GM19463 (cell line): ENCODE data around the gene ARID4B.
A peak's percentile ranks its signal among the peaks of the same experiment; 100 is the strongest.
"Not testable (repeated sequence)": the region's sequence is repeated elsewhere in the genome, so short reads cannot be mapped to it uniquely, and the experiment has no call there.

Source experiments
- ATAC-seq: cut with Tn5 transposase; IDR thresholded peaks from one replicate; pipeline ENCODE4 v1.9.1; 2021; ENCODE audit warnings: mild to moderate bottlenecking, moderate library complexity; ENCODE audit not compliant: unreplicated experiment

ARID4B gene

DNA sequence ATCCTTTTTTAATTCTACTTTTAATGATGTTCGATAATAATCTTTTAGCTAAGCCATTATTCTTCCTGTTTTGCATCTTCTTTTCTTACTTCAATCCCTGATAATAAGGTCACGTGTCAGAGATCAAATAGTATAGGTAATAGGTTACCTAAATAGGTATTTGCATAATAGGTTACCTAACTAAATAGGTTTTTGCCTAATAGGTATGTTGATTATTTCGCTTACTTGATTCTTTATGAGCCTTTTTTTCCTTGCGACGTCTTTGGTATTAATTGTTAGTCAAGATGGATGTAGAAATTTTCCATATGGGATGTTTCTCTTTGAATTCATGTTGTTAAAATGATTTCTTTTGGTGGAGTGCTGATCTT lies 2.9 kb upstream of the ARID4B start:
- ATAC-seq: no peak

DNA sequence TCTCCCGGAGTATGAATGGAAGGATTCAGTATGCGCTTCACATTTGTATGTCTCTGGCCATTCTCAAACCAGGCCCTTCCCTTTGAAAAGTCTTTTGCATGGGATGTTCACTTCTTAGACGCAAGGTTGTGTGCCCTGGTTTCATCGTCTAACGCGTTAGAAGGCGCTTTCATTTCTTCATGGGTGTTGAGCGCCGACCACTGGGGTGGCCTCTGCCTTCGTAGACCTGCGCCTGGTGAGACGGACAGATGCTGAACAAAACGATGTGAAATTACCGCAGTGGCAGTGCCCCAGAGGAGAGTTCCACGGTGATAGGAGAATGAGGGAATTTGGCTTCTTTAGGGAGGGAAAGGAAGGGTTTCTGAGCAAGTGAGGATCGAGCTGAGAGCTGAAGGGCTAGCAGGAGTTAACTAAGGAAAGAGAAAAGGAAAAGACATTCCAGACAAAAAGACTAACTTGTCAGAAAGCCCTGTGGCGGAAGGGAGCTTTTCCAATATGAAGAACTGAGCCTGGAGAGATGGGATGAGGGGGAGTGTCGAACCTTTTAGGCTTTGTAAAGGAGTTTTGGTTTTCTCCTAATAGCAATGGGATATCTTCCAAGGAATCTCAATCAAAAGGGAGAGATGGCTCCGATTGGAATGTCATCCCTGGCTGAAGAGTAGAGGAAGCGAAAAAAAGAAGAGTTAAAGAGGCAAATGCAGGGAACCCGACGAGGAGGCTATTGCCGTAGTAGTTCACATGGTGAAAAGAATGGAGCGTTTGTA lies 1.3 kb upstream of the ARID4B start:
- ATAC-seq: peak; percentile 23

DNA sequence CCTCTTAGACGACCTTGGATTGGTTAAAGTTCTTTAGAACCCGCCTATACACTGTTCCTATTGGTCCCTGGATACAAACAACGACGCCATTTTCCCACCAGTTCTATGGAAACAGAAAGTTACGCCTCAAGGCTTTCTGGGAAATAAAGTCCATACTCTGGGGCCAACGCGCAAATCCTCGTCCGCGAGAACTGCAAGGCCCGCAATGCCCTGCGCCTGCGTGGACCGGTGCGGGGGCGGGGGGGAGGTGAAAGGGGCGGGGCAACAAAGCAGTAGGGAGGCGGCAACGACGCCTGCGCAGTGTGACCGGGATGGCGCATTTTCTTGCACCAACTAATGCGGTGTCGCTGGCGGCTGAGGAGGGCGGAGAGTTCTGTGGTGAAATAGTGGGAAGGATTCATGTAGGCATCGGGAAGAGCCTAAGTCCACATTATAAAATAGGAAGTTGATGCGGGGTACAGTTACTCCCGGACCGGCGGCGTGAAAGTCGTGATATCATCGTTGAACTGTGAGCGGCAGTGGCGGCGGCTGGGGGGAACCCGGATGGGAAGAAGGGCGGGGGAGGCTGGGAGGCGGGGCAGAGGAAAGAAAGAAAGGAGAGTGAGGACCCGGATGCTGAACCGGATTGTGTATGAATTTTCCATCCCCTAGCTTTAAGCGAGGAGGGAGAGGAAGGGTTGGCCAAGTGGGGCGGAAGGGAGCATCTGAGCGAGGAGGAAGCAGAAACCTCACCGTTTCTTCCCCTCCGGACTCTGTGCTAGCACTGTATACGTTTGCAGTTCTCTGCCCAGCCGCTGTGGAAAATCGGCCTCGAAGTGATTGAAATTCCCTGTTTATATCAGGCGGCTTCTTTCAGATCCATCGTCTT lies 526 bp upstream of the ARID4B start, which contains the start of gene GGPS1:
Gene GGPS1 (plus strand): TSS at position 300 of the 868 bp plus-strand sequence. CDS start 6,695 bp downstream, outside the sequence.
- peak; percentile 56 for ATAC-seq

DNA sequence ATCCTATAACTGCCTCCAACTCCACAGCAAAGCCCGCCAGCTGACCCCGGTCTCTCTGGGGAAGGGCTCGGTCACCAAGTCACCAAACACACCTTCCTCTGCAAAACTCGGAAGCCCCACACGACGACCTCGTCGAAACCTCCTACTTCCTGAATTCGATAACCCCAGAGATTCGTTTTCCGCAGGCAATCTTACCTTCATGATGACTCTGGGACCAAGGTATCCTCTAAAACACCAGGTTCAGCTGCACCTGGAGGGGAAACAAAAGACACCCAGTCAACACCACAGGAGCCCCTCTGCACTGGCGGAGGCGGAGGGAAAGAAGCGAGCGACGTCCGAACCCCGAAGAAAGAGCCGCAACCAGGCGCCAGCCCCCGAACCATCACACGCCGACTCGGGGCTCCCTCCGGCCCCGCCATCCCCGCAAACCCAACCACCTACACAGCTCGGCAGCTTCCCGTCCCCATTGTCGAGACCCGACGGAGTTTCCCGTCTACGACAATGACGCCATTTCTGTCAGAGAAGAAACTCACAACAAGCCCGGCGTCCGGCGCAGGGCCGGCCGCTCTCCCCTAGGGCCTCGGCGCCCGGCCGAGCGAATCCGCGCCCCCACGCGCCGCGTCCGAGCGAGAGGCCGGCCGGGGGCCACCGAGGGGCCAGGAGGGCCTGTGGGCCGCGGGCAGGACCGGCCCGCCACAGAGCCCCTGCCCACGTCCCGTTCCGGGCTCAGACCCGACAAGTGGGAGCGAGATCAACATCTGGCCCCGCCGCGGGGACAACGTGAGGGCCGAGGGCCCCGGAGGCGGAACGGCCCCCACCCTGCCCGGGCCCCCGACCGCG lies 1.0 kb downstream of the ARID4B start:
- ATAC-seq: no peak

DNA sequence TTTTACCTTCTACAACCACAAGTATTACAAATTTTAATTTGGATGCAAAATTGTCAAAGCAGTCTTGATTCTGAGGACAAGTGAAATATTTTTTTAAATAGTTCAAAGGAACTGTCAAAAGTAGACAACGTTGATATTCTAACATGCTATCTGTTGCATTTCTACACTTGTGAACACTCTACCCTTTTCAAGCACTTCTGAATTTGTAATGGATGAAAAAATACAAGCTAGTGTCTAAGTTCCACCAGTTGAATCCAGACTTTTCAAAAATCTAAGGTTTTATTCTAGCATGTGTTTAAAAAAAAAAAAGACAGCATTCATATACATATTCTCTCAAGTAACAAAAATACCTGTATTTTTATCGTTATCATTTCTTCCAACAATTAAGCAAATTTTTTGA lies 2.1 kb downstream of the ARID4B start:
- ATAC-seq: no peak

DNA sequence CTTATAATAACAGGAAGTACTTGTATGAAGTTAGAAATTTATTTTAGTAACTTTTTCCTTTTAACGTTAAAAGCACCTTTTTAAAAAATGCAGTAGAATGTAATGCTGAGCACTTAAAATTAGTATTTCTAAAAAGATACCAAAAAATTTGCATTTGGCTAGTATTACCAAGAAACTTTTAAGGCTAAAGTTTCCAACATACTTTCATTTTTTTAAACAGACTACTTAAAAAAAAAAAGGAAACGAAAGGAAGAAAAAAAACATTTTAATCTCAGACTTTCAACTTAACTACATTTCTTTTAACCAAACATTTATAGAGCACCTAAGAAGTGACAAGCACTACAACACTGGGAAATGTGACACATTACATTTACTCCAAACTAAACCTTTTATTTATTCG lies 2.8 kb downstream of the ARID4B start:
- ATAC-seq: no peak

DNA sequence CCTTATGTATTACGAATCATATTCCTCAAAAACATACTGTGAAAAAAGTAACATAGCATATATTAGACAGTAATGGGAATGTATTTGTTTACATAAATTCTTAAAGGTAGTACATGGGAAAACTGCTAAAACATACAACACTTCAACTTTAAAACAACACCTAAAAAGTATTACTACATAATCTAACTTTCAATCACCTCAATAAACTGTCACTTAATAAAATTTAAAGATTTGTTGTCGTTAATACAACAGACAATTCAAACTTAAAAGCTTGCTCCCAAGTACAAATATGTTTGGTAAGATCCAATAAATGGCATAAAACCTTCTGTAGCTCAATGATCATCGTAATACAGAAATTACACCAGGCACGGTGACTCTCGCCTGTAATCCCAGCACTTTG lies 3.7 kb downstream of the ARID4B start:
- no peak for ATAC-seq

DNA sequence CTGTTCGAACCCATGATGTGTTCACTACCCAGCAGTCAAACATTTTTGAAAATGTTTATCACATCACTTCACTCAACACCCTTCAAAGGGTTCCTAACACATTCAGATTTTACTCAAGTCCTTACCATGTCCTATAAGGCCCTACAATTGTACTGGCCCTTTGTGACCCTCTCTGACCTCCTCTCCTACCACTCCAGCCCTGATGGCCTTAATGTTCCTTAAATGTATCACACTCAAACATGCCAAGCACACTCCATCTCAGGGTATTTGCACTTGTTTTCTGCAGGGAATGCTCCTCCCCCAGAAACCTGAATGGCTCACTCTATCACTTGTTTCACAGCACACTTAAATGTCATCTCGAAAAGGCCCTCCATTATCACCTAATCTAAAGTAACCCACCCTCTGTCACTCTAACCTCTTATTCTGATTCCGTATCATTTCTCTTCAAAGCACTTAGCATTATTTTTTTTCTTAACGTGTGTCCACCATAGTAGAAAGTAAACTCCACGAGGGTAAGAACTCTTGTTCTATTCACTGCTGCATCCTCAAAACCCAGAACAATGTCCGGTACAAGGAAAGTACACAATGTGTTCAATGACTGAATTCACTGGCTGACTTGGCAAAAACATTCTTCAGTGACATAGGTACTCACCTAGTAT lies 7.3 kb downstream of the ARID4B start:
- ATAC-seq: no peak

DNA sequence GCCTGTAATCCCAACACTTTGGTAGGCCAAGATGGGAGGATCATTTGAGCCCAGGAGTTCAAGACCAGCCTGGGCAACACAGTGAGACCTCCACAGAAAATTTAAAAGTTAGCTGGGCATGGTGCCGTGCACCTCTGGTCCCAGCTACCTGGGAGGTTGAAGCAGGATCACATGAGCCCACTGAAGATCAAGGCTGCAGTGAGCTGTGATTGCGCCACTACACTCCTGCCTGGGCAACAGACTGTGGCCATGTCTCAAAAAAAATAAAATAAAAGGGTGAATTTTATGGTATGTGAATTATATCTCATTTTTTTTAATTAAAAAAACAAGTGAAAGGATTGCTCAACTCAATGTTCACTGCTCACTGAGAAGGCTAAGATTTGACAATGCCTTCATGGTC lies 8.7 kb downstream of the ARID4B start:
- no peak for ATAC-seq

DNA sequence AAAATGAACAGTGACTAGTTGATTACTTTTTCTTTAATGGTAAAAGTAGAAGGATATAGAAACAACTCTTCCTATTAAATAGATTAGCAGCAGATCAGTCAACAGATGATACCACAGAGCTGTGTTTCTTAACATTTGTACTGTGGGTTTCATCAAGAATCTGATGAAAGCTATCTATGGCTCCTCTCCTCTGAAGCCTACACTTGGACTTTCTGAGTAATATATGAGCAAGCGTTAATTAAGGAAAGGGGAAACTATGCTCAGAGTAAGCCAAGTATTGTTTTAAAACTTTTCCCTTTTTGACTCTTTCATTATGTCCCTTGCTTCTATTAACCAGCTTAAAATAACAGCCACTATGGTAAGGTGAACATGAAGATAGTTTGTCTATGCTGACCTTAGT lies 10.8 kb downstream of the ARID4B start:
- no peak for ATAC-seq

DNA sequence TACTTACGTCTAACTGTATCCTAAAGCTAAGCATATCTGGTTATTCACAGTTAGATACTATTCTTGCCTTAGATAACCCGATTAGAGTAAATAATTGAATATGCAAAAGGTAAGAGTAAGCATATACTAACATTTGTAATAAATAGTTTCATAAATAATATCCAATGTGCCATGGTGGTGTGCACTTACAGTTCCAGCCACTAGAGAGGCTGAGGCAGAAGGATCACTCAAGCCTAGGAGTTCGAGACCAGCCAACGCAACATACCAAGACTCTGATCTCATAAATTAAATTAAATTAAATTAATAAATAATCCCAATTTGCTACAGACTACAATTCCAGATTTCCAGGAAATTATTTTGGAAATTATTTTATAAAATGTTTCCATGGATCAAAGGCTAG lies 12.2 kb downstream of the ARID4B start:
- ATAC-seq: no peak

DNA sequence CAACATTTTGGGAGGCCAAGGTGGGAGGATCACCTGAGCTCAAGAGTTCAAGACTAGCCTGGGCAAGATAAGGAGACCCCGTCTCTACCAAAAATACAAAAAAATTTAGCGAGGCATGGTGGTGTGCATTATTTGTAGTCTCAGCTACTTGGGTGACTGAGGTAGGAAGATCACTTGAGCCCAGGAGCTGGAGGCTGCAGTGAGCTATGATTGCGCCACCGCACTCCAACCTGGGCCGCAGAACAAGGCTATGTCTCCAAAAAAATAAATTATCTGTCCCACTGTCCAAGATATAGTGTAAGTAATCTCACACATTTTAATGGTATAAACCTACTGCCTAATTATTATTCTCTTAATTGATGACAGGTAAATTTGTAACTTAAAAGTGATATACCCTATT lies 12.8 kb downstream of the ARID4B start:
- ATAC-seq: no peak

DNA sequence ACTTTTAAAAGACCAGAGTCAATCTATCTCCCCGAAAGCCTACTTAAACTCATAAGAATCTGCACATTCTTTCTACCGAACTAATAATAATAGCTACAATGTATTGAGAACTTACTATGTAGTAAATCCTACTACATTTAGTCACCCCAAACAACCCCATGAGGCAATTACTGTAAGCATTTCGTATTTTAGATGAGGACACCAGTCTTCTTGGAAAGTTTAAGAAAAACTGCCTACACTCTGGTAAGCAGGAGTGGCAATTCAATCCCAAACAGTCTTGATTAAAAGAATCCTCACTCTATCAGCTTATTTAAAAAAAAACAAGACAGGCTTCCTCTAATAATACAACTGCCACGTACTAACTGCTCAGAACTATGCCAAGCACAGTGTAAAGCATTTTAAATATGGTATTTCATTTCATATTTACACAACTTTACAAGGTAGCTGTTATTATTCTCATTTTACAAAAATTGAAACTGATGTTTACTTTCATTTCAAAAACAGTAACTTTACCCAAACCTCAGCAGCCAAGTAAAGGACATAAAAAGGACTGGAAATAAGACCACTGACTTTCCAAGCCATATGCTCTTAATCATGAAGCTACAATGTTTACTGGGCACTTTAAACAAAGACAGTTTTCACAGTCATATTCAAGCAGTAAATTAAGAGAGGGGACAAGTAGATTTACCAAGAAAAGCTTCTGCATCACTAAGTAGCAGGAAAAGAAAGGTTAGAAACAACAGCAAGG lies 13.9 kb downstream of the ARID4B start:
- no peak for ATAC-seq

DNA sequence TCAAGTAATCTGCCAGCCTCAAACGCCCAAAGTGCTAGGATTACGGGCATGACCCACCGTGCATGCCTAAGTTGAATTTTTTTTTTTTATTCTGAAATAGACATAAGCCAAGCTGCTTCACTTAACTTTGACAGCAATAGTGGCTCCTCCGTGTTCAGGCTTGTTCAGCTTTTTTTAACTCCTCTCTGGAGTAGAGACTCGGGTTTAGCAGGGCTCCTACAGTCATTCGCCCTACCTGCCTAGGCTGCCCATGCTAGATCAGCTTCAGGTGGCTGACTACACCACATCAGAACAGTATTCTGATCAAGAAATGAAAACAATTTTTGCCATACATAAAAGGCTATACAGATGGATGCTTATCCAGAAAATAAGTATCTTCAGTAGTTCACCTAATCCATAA lies 14.7 kb downstream of the ARID4B start:
- ATAC-seq: no peak

DNA sequence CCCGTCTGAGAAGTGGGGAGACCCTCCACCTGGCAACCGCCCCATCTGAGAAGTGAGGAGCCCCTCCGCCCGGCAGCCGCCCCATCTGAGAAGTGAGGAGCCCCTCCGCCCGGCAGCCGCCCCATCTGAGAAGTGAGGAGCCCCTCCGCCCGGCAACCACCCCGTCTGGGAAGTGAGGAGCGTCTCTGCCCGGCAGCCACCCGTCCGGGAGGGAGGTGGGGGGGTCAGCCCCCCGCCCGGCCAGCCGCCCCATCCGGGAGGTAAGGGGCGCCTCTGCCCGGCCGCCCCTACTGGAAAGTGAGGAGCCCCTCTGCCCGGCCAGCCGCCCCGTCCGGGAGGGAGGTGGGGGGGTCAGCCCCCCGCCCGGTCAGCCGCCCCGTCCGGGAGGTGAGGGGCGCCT lies 18.8 kb downstream of the ARID4B start:
- ATAC-seq: not testable (repeated sequence)

DNA sequence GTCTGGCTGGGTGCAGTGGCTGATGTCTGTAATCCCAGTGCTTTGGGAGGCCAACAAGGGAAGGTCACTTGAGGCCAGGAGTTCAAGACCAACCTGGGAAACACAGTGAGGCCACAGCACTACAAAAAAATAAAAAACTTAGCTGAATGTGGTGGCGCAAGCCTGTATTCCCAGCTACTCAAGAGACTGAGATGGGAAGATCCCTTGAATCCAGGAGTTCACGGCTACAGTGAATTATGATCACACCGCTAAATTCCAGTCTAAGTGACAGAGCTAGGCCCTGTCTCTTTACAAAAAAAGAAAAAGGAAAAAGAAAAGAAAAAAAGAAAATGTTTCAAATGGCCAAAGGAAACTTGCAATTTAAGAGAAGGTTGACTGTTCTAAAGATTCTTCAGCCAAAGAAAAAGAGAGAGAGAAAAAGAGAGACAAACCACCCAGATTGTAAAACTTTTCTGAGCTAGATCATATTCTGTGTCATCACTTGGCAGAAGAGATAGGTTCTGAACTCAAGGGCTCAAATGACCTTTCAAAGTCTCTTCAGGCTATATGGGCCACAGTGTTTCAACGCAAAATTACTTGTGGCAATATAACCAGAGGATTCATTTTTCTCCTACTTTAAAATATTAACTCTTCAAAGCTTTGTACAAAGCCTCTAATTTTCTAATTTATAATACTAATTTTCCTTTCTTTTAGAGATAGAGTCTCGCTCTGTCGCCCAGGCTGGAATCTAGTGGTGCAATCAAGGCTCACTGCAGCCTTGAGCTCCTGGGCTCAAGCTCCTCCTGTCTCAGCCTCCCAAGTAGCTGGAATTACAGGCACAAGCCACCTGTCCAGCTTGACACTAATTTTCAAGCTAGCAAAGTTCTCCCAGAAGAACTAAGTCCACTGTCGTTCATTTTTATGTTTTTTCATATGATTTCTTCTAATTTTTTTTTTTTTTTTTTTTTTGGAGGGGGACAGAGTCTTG lies 20.5 kb downstream of the ARID4B start:
- ATAC-seq: no peak

DNA sequence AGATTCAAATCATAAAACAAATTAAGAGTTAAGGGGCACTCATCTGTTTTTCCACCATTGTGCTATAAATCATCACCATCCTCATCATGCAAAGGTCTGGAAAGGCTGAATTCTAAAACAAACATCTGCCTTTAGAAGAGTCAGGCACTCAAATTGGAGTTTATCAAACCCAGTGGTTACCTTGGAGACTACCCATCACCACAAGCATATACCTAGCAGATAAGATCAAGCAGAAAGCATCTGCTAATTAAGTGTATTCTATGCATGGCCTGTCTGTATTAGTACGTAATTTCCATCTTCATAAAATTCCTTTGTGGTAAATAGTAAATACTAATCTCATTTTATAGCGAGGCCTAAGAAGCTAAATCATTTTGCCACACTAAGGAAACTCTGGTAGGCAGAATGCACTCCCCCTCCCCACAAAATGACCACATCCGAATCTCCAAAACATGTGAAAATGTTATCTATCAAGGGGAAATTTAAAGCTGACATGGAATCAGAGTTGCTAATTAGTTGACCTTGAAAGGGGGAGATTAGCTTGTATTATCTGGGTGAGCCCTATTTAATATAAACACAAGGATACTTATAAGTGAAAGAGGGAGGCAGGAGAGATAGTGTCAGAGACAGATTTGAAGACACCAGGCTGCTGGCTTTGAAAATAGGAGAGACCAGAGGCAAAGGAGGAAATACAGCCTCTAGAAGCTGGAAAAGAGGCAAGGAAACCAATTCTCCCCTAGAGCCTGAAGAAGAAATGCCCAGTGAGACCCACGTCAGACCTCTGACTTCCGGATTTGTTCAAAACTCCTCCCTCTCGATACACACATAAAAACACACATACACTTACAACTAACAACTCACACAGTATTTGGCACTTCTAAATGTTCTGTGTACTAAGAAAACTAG lies 23.2 kb downstream of the ARID4B start:
- ATAC-seq: no peak

DNA sequence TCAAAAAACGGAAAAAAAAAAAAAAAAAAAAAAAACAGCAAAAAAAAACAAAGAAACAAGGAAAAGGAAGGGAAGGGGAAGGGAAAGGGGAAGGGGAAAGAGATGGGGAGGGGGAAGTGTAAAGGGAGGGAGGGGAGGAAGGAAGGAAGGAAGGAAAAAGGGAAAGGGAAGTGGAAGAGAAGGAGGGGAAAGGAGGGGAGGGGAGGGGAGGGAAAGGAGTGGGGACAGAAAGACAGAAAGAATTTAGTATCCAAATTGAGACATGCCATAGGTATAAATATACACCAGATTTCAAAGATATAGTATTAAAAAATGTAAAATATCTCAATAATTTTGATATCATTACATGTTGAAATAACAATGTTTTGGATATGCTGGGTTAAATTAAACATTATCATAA lies 25.8 kb downstream of the ARID4B start:
- no peak for ATAC-seq
